Upper lobe of right lung (tissue), 1 donor: Measurements from ENCODE around the gene NAB2. TPM values are rescaled to one million over a fixed set of nuclear protein-coding genes. Genes with fewer than 3 reads are reported as not detected.
A peak's percentile ranks its signal among the peaks of the same experiment; 100 is the strongest.

ENCODE experiments used
- ATAC-seq: fragments of 200-7000 bp; cut with Tn5 transposase; one replicate; pipeline ENCODE4 v1.9.1; 2020; ENCODE audit warnings: mild to moderate bottlenecking, moderate library complexity
- DNase-seq: peaks from one replicate; pipeline ENCODE4 v3.0.0-alpha.2; 2020
- H3K27ac ChIP-seq: fragments of 200-600 bp; one replicate; pipeline ENCODE4 v1.8.0; 2022
- H3K27me3 ChIP-seq: fragments of 200-600 bp; one replicate; pipeline ENCODE4 v1.8.0; 2022; ENCODE audit warnings: mild to moderate bottlenecking
- H3K36me3 ChIP-seq: fragments of 200-600 bp; one replicate; pipeline ENCODE4 v1.8.0; 2022
- H3K4me1 ChIP-seq: fragments of 200-600 bp; one replicate; pipeline ENCODE4 v1.8.0; 2022
- H3K4me3 ChIP-seq: fragments of 200-600 bp; one replicate; pipeline ENCODE4 v1.8.0; 2022; ENCODE audit warnings: mild to moderate bottlenecking
- H3K9me3 ChIP-seq: fragments of 200-600 bp; one replicate; pipeline ENCODE4 v1.8.0; 2022
- CTCF ChIP-seq: fragments of 200-600 bp; IDR thresholded peaks from one replicate; pipeline ENCODE4 v1.8.0; 2022; ENCODE audit warnings: antibody characterized with exemption
- intact Hi-C: fragments of 100-400 bp; cut with DNase I; formaldehyde crosslinking; loops from one replicate; pipeline ENCODE4 v1.11.0; 2022
- total RNA-seq: library from RNA; stranded (reverse); fragmentation: NEBNext Ultra II Directional; extraction: Animal tissue kit (Norgen Biotek cat#: 25700); gene quantifications from one replicate; pipeline ENCODE4 v1.2.1, GENCODE V29; 2021
- donor health status: DM: no; HTN: yes; CAD: no; lungs with severe emphysema.

Gene NAB2
- total RNA-seq, 1 donor from 2014 or later, result 37.3 TPM

GRCh38 chr12:57105011-57105753 lies 16.3 kb downstream of the NAB2 start:
- Histone ChIP-seq H3K4me1 (peaks cover 24% of the 10 kb centered on the region), H3K27me3 (no peaks in the 10 kb centered on the region), H3K27ac (no peak overlapping the region), H3K4me3 (no peak overlapping the region), H3K9me3 (no peaks in the 10 kb centered on the region), H3K36me3 (peaks cover 76% of the 10 kb centered on the region)
- ATAC-seq (no peak), DNase-seq (no peak)
- TF ChIP-seq CTCF, result no peak
- intact Hi-C loops, result loop anchor here (5.0 kb wide), 1 partner anchor 33 kb away; no protein-coding TSS in a partner anchor

DNA sequence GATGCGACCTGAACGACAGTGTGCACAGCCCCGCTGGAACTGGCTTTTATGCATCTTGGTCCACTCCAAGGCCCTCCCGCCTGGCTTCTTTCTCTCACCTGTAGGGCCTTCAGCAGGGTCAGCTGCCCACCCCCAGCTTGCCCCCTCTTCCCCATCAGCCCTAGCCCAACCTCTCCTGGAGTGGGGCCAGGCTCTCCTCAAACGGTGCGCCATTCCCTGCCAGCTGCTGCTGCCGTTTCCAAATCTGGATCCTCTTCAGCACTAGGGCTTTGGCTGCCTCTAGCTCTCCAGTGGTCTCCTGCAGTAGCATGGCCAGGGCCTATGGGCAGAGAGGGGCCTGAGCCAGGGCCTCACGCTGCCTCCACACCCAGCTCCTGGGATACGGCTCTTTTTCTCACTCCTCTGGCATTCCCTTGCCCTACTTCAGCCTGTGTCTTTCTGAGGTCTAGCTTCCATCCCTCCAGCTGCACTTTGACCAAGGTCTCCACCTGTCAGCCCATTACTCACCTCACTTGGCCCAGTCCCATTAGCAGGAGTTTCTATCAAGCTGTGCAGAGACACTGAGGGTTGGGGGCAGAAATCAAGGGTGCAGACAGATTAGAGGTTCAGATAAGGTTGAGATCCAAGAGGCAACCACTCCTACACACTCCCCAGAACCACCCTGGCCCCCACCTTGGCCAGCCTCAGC lies 17.3 kb downstream of the NAB2 start:
- no peak for DNase-seq
- Histone ChIP-seq H3K36me3 (peaks cover 74% of the 10 kb centered on the region), H3K27ac (no peak overlapping the region), H3K9me3 (no peaks in the 10 kb centered on the region), H3K27me3 (no peaks in the 10 kb centered on the region), H3K4me1 (peaks cover 24% of the 10 kb centered on the region), H3K4me3 (no peak overlapping the region)
- intact Hi-C loops, result loop anchor here (5.0 kb wide), 1 partner anchor 34 kb away; no protein-coding TSS in a partner anchor
- TF ChIP-seq CTCF, result no peak
- no peak for ATAC-seq

DNA sequence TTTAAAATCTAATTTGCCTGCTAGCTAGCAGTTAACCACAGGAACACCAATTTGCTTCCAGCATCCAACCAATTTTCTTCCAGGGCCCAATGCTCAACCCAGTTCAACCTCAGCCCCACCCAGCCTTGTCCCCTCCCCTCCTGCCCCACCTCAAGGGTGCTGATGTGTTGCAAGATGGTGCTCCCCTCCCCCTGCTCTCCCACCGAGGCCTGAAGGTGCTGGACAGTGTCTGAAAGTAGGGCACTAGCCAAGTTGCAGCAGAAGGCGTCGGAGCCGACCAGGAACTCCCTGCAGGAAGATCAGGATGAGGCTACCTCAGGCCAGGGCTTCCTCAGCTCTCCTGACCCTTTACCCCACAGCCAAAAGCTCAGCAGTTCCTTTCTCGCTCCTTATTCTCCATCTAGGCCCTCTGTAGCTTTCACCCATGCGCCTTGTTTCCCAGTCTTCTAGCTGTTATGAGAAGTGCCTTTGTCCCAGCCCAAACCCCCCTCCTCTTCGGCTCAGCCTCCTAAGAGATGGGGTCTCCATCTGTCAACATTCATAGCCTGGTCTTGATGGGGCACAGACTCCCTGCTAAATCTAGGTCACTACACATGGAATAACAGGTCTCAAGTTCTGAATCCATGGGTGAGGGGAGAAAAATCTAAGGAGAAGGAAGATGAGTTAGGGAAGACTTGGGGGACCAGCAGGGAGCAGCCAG lies 18.7 kb downstream of the NAB2 start:
- Histone ChIP-seq H3K36me3 (peaks cover 63% of the 10 kb centered on the region), H3K27me3 (no peaks in the 10 kb centered on the region), H3K4me3 (no peak overlapping the region), H3K27ac (no peak overlapping the region), H3K4me1 (peaks cover 27% of the 10 kb centered on the region), H3K9me3 (no peaks in the 10 kb centered on the region)
- ATAC-seq, result no peak
- TF ChIP-seq CTCF, result no peak
- intact Hi-C loops, result loop anchor here (5.0 kb wide), 1 partner anchor 35 kb away; no protein-coding TSS in a partner anchor
- DNase-seq, result no peak

GRCh38 chr12:57109207-57110103 lies 20.5 kb downstream of the NAB2 start:
- Histone ChIP-seq H3K9me3 (no peaks in the 10 kb centered on the region), H3K4me1 (peaks cover 31% of the 10 kb centered on the region), H3K4me3 (peak overlapping the region; percentile 96), H3K27ac (peak overlapping the region; percentile 99), H3K36me3 (peaks cover 48% of the 10 kb centered on the region), H3K27me3 (no peaks in the 10 kb centered on the region)
- DNase-seq, result no peak
- no peak for ATAC-seq
- TF ChIP-seq CTCF, result no peak
- intact Hi-C loops, result loop anchor here (5.0 kb wide), 1 partner anchor 37 kb away; no protein-coding TSS in a partner anchor
